Vagina (tissue), 2 donors: ENCODE data around the gene ASTN2.

Experiments
- CTCF ChIP-seq, 3 experiments: fragments of 450-650 bp in 2 of 3; fragments of 200-600 bp in 1 of 3; sonication (generic) in 1 of 3; IDR thresholded peaks; one replicate each; pipeline ENCODE4 v1.5.1; 2017 to 2019; ENCODE audit warnings: antibody characterized with exemption in 3 of 3, mild to moderate bottlenecking in 2 of 3, moderate library complexity in 2 of 3
- POLR2A ChIP-seq, 2 donors: fragments of 450-650 bp; IDR thresholded peaks; one replicate each; pipeline ENCODE4 v1.6.1; 2017; ENCODE audit warnings: antibody characterized with exemption in 2 of 2, mild to moderate bottlenecking in 2 of 2, moderate library complexity in 2 of 2
- POLR2AphosphoS5 ChIP-seq, 2 donors: sonication (generic); formaldehyde crosslinking; IDR thresholded peaks; one replicate each; pipeline ENCODE4 v1.9.0; 2017; ENCODE audit warnings: antibody characterized with exemption in 2 of 2, mild to moderate bottlenecking in 2 of 2, low read depth in 1 of 2; ENCODE audit not compliant: insufficient read depth in 1 of 2

DNA sequence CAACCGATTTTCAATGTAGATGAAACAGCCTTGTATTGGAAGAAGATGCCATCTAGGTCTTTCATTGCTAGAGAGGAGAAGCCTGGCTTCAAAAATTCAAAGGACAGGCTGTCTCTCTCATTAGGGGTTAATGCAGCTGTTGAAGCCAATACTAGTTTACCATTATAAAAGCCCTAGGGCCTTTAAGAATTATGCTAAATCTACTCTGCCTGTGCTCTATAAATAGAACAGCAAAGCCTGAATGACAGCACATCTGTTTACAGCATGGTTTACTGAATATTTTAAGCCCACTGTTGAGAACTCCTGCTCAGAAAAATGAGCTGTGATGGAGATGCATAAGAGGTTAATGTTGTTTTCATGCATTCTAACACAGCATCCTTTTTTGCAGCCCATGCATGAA lies 539.3 kb downstream of the ASTN2 start:
- TF ChIP-seq POLR2A (IDR thresholded peaks at IDR 0.05) (no peak), CTCF (IDR thresholded peaks at IDR 0.05) (no peak), POLR2AphosphoS5 (IDR thresholded peaks at IDR 0.05; ENCODE audit: insufficient read depth in 1 of 2, low read depth in 1 of 2) (no peak)
